ENCODE measurements around the gene SF3B2. TPM values are rescaled to one million over a fixed set of nuclear protein-coding genes. Genes with fewer than 3 reads are reported as not detected.

Gene SF3B2
- total RNA-seq, 1 donor from 2014 or later = 75.5 TPM

DNA sequence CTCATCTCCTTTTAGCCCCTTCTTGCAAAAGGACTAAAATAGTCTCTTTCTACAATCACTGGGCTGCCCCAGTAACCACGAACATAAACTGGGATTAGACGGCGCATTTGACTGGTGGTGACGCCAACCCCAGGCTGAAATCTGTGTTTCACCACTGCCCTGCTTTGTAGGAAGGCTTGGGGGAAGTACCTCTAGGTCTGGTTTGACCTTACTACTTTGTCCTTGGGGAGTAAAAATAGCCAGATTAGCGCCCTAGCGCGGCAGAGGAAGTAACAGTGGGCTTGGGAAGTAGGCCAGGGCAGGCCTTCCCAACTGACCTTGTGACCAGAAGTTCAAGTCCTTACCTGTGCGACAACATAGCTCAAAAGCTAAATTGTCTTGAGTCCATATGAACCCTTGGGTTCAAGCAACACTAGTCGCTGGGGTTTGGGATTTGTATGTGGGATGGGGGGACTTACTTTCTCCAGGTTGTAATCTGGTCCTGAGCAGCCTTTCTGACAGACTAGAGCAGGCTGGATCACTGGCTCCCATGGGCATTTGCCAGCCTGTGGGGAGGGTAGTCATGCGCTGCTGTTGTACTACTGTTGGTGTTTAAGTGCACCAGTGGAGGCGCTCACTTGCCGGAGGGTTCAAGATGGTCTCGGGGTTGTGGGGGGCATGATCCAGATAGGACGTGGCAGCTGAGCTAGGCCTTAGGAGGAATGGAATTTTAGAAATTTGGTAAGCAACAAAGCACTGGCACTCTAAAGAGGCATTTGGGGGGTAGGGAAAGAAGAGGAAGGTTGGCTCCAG, 17.0 kb downstream of the SF3B2 start:
- peaks cover 57% of the 10 kb centered on the region for H3K36me3 ChIP-seq
- H3K9me3 ChIP-seq (replicated peaks) = no peaks in the 10 kb centered on the region
- H3K4me3 ChIP-seq = peak overlapping the region; percentile 92
- no peaks in the 10 kb centered on the region for H3K27me3 ChIP-seq (ENCODE audit: low read depth)
- DNase-seq = peak; percentile 40
- peak overlapping the region; percentile 94 for H3K27ac ChIP-seq (replicated peaks)
- intact Hi-C loops (cut with micrococcal nuclease) = no loop called here
- TF ChIP-seq, protein P1, sequence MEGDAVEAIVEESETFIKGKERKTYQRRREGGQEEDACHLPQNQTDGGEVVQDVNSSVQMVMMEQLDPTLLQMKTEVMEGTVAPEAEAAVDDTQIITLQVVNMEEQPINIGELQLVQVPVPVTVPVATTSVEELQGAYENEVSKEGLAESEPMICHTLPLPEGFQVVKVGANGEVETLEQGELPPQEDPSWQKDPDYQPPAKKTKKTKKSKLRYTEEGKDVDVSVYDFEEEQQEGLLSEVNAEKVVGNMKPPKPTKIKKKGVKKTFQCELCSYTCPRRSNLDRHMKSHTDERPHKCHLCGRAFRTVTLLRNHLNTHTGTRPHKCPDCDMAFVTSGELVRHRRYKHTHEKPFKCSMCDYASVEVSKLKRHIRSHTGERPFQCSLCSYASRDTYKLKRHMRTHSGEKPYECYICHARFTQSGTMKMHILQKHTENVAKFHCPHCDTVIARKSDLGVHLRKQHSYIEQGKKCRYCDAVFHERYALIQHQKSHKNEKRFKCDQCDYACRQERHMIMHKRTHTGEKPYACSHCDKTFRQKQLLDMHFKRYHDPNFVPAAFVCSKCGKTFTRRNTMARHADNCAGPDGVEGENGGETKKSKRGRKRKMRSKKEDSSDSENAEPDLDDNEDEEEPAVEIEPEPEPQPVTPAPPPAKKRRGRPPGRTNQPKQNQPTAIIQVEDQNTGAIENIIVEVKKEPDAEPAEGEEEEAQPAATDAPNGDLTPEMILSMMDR (IDR thresholded peaks at IDR 0.05; ENCODE audit: borderline replicate concordance) = no peak
- peaks cover 47% of the 10 kb centered on the region for H3K4me1 ChIP-seq

DNA sequence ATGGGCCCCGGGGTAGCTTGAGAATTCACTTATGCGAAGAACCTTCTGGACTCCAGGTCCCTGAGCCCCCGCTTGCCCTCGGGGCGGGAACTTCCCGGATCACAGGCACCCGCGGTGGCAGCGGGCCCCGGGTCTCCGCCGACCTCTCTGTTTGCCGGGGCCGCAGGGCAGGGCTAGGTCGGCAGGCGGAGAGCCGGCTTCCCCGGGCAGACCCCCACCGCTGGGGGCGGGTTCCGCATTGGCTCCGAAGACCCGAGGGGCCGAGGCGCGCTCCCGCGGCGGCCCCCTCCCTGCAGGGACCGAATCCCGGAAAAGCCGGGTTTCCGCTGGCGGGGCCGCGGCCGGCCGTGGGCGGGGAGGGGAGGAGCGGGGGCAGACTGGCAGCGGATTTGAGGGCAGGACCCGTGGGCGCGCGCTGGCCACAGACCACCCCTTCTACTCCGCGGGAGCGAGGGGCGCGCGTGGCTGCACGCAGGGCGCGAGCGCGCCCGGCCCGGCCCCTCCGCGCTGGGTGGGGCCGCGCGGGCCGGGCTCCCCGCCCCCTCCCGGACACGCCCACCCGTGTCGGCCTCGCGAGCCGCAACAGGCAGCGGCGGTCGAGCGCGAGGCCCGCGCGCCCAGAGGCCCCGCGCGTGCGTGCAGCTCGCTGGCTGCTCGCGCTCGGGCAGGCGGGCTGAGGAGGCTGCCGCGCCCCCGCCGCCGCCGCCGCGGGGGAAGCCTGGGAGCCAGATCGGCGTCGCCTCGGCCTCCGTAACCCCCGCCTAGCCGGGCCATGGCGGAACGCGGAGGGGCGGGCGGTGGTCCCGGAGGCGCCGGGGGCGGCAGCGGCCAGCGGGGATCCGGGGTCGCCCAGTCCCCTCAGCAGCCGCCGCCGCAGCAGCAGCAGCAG, 17.8 kb downstream of the SF3B2 start, which contains the start of gene PACS1:
Gene PACS1, plus strand, starts transcription at position 558 of the 889 bp plus-strand sequence. Its CDS starts 215 bp downstream, at position 773.
- peaks cover 57% of the 10 kb centered on the region for H3K36me3 ChIP-seq

DNA sequence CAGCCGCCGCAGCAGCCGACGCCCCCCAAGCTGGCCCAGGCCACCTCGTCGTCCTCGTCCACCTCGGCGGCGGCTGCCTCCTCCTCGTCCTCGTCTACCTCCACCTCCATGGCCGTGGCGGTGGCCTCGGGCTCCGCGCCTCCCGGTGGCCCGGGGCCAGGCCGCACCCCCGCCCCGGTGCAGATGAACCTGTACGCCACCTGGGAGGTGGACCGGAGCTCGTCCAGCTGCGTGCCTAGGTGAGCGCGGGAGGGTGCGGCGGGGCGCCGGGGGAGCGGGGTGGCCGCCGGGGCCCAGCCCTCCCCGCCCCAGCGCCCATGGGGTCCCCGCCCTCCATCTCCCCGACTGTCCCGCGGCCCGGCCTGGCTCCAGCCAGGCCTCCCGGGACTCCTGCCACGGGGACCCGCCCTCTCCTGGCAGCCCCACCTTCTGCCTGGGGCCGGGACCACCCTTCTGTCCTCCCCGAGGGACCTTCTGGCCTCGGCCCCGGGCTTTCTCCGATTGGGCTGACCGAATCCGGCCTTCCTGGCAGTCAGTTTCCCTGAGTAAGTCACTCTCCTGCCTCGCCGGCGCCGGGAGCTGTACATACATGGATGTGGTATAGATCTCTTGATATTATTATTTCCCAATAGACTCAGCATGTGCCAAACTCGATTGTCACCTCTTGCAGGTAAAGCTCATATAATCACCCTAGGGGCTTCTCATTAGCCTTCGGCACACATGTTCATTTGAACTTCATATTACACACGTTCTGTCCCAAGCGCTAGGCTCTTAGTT, 18.6 kb downstream of the SF3B2 start:
- Histone ChIP-seq H3K4me1 (peaks cover 47% of the 10 kb centered on the region), H3K9me3 (replicated peaks) (no peaks in the 10 kb centered on the region), H3K27me3 (ENCODE audit: low read depth) (no peaks in the 10 kb centered on the region), H3K36me3 (peaks cover 52% of the 10 kb centered on the region), H3K27ac (replicated peaks) (peak overlapping the region; percentile 94), H3K4me3 (peak overlapping the region; percentile 92)
- intact Hi-C loops (cut with micrococcal nuclease) = no loop called here
- DNase-seq = peak; percentile 68
- TF ChIP-seq, protein P1 (IDR thresholded peaks at IDR 0.05; ENCODE audit: borderline replicate concordance) = no peak

More for the DNA sequence above, 17.8 kb downstream of the SF3B2 start, which contains the start of gene PACS1:
- peak within 1 kb of the TSS; percentile 92 for H3K4me3 ChIP-seq
- peaks cover 47% of the 10 kb centered on the region for H3K4me1 ChIP-seq
- TF ChIP-seq, protein P1 (IDR thresholded peaks at IDR 0.05; ENCODE audit: borderline replicate concordance) = peak; percentile 12
- no peaks in the 10 kb centered on the region for H3K9me3 ChIP-seq (replicated peaks)
- no peaks in the 10 kb centered on the region for H3K27me3 ChIP-seq (ENCODE audit: low read depth)
- DNase-seq = peak; percentile 86
- intact Hi-C loops (cut with micrococcal nuclease) = no loop called here
- H3K27ac ChIP-seq (replicated peaks) = peak within 1 kb of the TSS; percentile 94

DNA sequence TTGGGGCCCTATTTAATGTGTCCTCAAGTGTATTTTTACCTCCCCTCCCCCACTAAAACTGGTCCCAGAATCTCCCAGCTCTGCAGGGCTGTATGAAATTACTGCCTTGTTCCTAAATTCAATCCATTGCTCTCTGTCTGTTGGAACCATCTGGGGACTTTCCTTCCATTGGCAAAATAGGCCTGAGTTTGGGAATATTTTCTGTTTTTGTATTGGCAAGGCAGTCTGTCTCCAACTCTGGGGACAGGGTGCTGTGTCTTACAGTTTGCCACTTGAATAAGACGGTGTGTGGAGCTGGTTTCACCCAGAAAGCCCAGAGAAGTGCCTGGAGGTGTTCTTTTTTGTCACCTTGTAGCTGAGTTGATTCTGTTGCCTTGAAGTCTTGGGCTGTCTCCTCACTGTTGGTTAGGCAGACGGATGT, 19.2 kb downstream of the SF3B2 start:
- no peak for DNase-seq
- peak overlapping the region; percentile 92 for H3K4me3 ChIP-seq
- H3K4me1 ChIP-seq = peaks cover 49% of the 10 kb centered on the region
- intact Hi-C loops (cut with micrococcal nuclease) = no loop called here
- no peaks in the 10 kb centered on the region for H3K27me3 ChIP-seq (ENCODE audit: low read depth)
- TF ChIP-seq, protein P1 (IDR thresholded peaks at IDR 0.05; ENCODE audit: borderline replicate concordance) = no peak
- no peaks in the 10 kb centered on the region for H3K9me3 ChIP-seq (replicated peaks)
- peak overlapping the region; percentile 94 for H3K27ac ChIP-seq (replicated peaks)
- H3K36me3 ChIP-seq = peaks cover 46% of the 10 kb centered on the region

DNA sequence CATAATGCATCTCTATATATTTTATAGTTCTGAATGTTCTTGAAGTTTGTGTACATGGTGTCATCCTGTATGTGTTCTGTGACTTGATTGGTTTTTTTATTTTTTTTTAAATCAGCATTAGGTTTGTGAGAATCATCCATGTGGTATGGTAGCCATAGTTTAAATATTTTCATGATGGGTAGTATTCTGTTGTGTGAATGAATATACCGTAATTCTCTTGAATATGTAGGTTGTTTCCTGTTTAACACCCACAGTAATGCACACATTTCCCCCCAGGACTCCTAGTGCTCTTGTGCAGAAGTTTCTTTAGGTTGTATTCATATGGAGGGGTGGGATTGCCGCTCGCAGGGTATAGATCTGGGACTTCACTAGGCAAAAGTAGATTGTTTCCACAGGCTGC, 19.9 kb downstream of the SF3B2 start:
- peaks cover 39% of the 10 kb centered on the region for H3K36me3 ChIP-seq
- peaks cover 56% of the 10 kb centered on the region for H3K4me1 ChIP-seq
- intact Hi-C loops (cut with micrococcal nuclease) = no loop called here
- DNase-seq = no peak
- TF ChIP-seq, protein P1 (IDR thresholded peaks at IDR 0.05; ENCODE audit: borderline replicate concordance) = no peak
- H3K27ac ChIP-seq (replicated peaks) = peak overlapping the region; percentile 94
- no peaks in the 10 kb centered on the region for H3K9me3 ChIP-seq (replicated peaks)
- H3K27me3 ChIP-seq (ENCODE audit: low read depth) = no peaks in the 10 kb centered on the region
- H3K4me3 ChIP-seq = peak overlapping the region; percentile 92
